Mesenteric fat pad (tissue), 1 donor: Measurements from ENCODE around the gene FLOT2. TPM values are rescaled to one million over a fixed set of nuclear protein-coding genes. Genes with fewer than 3 reads are reported as not detected.
"Not testable (repeated sequence)": the region's sequence is repeated elsewhere in the genome, so short reads cannot be mapped to it uniquely, and the experiment has no call there.

Source experiments
- DNase-seq: peaks from one replicate; pipeline ENCODE4 v3.0.0-alpha.2; 2020; ENCODE audit warnings: low spot score
- long read RNA-seq: library from polyadenylated mRNA; unstranded; transcript quantifications from one replicate; pipeline ENCODE4 v2.0.0, GENCODE V29; 2020
- total RNA-seq: library from RNA; stranded (reverse); fragmentation: NEBNext Ultra II Directional; extraction: Animal tissue kit (Norgen Biotek cat#: 25700); gene quantifications from one replicate; pipeline ENCODE4 v1.2.1, GENCODE V29; 2021
- donor health status: DM: yes; HTN: yes; CAD: no.

Gene FLOT2
- 126 TPM for total RNA-seq
- long read RNA-seq, transcript FLOT2-202 (11 exons, 2,618 nt): major isoform, 217 of 319 reads
- long read RNA-seq, transcript FLOT2-210 (11 exons, 2,585 nt): minor isoform, 26 of 319 reads
- long read RNA-seq, partial matches to known transcripts: 41 of 319 reads
- long read RNA-seq, other reads (novel, unspliced or antisense): 31 of 319 reads

- peak; percentile 91 for DNase-seq
Observed at GRCh38 chr17:28896884-28897768, at the start of gene FLOT2. Gene FLOT2 (minus strand): TSS chr17:28897733. CDS start chr17:28897574, 159 bp downstream.

GRCh38 chr17:28946239-28946638 lies 48.7 kb upstream of the FLOT2 start:
- no peak for DNase-seq

DNA sequence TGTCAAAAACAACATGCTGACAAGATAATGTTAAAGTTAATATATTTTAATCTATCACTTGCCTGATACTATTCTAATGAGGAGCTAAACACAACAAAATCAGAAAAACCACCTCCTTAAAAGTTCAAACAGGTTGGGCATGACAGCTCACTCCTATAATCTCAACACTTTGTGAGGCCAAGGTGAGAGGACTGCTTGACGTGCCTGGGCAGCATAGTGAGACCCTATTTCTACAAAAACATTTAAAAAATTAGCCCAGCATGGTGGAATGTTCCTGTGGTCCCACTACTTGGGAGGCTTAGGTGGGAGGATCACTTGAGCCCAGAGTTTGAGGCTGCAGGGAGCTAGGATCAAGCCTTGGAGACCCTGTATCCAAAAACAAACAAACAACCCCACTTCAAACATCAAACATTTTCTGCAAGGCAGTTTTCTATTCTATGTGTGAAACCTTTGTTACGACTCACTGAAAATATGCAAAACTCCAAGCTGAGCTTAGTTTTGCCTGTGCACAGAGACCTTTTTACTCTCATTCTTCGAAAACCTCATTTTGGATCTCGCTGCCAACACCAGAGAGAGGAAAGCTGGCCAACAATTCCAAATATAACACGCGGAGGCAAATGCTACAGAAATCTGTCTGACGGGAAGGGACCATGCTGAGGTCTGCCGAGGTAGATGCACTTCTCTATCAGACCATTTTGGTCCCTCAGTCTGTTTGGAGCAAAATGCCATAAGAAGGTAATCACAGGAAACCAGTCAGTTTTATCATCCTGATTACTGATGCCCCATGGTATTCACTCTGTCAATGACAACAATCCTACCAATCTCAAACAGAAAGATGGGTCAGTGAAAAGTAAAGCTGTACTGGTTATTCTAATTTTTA lies 47.6 kb upstream of the FLOT2 start:
- DNase-seq: no peak

DNA sequence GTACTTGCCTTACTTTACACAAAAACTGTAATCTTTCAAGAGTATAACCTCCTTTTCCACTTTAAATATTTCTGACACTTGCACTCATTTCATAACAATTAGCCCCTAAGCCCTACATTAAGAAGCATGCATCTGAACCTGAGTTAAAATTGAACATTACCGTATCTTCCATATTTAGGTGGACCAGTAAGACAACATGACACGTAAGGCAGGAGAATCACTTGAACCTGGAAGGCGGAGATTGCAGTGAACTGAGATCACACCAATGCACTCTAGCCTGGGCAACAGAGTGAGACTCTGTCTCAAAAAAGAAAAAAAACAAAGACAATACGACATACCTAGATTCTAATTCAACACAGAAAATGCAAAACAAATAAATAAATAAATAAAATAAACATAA lies 46.8 kb upstream of the FLOT2 start:
- no peak for DNase-seq

DNA sequence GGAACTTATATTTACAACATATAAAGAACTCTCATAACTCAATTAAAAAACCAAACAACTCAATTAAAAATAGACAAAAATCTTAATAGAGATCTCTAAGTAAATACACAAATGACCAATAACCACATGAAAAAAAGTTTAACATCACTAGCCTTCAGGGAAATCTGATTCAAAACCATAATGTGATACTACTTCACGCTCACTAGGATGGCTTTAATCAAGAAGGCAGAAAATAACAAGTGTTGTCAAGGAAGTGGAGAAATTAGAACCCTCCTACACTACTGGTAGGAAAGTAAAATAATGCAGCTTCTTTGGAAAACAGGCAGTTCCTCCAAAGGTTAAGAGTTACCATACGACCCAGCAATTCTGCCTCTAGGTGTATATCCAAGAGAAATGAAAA lies 45.4 kb upstream of the FLOT2 start:
- no peak for DNase-seq

GRCh38 chr17:28941251-28941650 lies 43.7 kb upstream of the FLOT2 start:
- DNase-seq: no peak

DNA sequence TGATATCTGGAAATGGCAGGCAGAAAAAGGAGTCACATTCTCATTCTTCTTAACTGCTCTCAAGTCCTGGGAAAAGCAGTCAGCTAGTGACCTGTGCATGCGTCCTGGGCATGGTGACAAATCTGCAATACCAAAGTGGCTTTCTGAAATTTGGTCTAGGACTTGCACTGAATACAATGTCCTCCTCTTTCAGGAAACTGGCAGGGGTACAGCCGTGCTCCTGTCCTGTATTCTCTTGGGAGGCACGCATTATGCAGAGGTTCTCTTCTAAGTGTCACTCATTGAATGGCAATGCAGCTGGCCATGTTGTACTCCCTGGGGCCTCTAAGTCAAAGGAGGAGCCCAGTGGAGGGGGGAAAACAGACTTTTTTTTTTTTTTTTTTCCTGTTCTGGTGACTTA lies 43.1 kb upstream of the FLOT2 start:
- DNase-seq: no peak

DNA sequence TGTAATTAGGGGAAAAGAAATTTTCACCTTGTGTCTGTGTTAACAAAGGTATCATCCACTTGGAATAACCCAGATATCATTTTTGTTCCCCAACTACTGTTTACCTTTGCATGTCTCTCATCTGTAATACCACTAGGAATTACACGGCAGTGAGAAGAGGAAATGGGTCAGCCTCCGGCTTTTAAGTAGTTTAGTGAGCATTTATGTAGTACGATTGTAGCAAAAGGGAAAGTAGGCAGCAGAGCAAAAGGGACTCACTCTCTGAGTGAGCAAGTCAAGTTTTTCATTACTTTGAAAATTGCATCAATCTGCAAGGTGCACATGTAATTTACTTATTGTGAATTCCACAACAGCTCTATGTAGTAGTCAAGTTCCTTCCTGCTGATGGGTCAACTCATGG lies 42.6 kb upstream of the FLOT2 start:
- DNase-seq: no peak

DNA sequence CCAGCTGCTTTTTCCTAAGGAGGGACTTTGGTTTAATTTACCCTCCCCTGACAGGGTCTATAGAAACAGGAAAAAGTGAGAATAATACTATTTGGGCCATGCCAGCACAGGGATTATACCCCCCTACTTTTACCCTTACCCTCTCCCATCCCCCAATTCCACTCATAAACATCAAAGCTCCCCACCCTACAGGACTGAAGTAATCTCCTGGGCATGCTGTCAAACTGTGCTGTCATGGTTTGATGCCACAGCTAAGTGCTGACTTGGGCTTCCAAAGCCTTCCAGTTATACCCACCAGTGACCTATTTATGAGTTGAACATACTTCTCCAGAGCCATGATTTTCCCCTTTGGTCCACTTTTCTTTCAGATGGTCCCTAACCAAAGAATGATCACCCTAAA lies 41.0 kb upstream of the FLOT2 start:
- DNase-seq: no peak

- no peak for DNase-seq
Observed at GRCh38 chr17:28937044-28937729, 39.7 kb upstream of the FLOT2 start.

- DNase-seq: no peak
Observed at GRCh38 chr17:28935744-28936460, 38.4 kb upstream of the FLOT2 start.

- DNase-seq: not testable (repeated sequence)
Observed at GRCh38 chr17:28934508-28934907, 37.0 kb upstream of the FLOT2 start.

- no peak for DNase-seq
Observed at GRCh38 chr17:28929787-28930186, 32.3 kb upstream of the FLOT2 start.

GRCh38 chr17:28928061-28928460 lies 30.5 kb upstream of the FLOT2 start:
- no peak for DNase-seq

GRCh38 chr17:28926786-28927185 lies 29.3 kb upstream of the FLOT2 start:
- no peak for DNase-seq

DNA sequence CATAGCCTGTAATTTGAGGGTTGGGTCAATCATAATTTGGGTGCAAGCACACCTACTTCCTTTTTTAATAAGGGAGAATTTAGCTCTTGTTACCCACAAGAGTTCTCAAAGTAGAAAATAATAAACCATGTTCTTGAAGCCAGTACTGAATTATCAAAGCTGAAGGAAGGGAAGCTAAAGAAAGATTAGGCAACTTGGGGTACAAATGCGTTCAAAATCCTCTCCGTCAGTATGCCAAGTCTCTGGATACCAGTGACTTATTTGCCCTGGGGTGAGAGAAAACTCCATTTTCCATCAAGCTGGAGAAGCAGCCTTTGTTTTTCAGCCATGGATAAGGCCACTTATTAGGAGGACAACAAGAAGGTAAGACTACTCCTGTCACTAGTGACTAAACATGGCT lies 28.8 kb upstream of the FLOT2 start:
- no peak for DNase-seq

GRCh38 chr17:28925912-28926365 lies 28.4 kb upstream of the FLOT2 start:
- no peak for DNase-seq

DNA sequence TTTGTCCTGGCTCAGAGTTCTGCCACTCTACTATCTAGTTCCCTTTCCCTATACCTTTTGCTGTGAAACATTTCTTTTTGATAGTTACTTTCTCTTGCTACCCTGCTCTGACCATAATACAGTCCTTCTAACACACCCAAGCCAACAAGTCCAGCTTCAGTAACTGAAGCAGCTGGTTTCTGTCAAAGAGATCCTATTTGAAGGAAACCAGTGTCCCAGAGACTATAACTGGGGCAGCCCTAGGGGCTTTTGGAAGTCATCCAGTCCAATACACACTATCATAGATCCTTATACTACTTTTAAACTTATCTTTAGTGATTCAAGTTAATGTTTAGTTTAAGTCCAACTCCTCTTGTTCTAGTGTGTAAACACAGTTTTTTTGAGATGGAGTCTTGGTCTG lies 22.7 kb upstream of the FLOT2 start:
- no peak for DNase-seq

- no peak for DNase-seq
Observed at GRCh38 chr17:28918295-28918694, 20.8 kb upstream of the FLOT2 start.

DNA sequence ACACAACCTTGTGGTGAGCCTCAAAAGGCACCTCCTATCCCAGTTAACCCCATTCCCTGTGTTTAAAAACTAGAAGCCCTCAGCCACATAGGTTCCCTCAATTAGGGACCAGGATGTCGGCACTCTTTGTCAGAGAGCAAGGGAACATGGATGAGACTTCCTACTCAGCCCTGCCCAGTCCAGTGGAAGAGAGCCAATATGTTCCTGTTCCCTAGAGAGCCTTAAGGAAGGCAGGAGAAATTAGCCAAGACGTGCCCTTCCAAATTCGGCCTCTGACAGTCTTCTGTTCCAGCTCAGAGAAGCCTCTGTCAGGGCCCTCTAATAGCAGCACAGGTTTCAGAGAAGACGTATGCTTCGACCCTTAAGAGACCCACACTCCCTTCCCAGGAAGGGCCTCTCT lies 19.9 kb upstream of the FLOT2 start:
- no peak for DNase-seq

DNA sequence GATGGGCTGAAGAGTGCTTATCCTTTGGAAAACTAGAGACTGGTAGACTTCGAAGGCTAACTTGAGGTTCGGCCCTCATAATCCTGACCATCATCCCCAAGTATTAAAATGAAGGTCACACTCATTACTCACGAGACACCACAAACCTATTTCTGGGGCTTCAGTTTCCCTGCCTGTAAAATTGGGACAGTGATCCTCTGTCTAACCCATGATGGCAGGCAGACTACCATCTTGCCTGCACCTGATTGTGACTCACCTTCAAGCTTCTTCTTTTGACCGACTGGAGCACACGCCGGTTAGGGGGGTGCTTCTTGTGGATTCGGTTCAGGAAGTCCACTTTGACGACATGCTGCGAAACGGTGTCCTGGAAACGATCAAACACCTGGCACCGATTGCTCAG lies 19.5 kb upstream of the FLOT2 start:
- DNase-seq: no peak
